Activated CD4-positive, alpha-beta memory T cell treated with anti-CD3 and anti-CD28 coated beads for 36 hours (primary cell): ENCODE results near the gene CTTNBP2NL. TPM values are rescaled to one million over a fixed set of nuclear protein-coding genes. Genes with fewer than 3 reads are reported as not detected.
"Not testable (repeated sequence)": the region's sequence is repeated elsewhere in the genome, so short reads cannot be mapped to it uniquely, and the experiment has no call there.

Experiments
- CTCF ChIA-PET: fragments of 350-600 bp; sonication (Branson Sonifier 250); formaldehyde crosslinking; loops from one replicate; lab custom pipeline; 2021; ENCODE audit warnings: antibody characterized with exemption, inconsistent platforms; lab: Charles Lee
- POLR2A ChIA-PET: fragments of 350-600 bp; sonication (Branson Sonifier 250); formaldehyde crosslinking; loops from one replicate; lab custom pipeline; 2021; ENCODE audit warnings: antibody characterized with exemption; lab: Charles Lee
- DNase-seq: peaks from one replicate; pipeline ENCODE4 v3.0.0-alpha.2; 2020
- H3K27ac Mint-ChIP-seq: one replicate; pipeline ENCODE4 v1.8.0; 2021; ENCODE audit warnings: mixed read lengths
- H3K27me3 Mint-ChIP-seq: one replicate; pipeline ENCODE4 v1.8.0; 2021; ENCODE audit warnings: mixed read lengths
- H3K36me3 Mint-ChIP-seq: one replicate; pipeline ENCODE4 v1.8.0; 2021; ENCODE audit warnings: mixed read lengths
- H3K4me1 Mint-ChIP-seq: one replicate; pipeline ENCODE4 v1.8.0; 2021; ENCODE audit warnings: low read depth, mixed read lengths
- H3K4me3 Mint-ChIP-seq: one replicate; pipeline ENCODE4 v1.8.0; 2021; ENCODE audit warnings: mild to moderate bottlenecking, mixed read lengths
- H3K9me3 Mint-ChIP-seq: one replicate; pipeline ENCODE4 v1.8.0; 2021; ENCODE audit warnings: mixed read lengths
- intact Hi-C: fragments of 100-400 bp; cut with micrococcal nuclease; formaldehyde crosslinking; loops from one replicate; pipeline ENCODE4 v1.15.1; 2023
- total RNA-seq, 2 experiments: library from RNA; stranded (reverse); gene quantifications; one replicate each; pipeline ENCODE4 v1.2.3, GENCODE V29; 2021

The CTTNBP2NL gene
- total RNA-seq, 2 experiments from 2014 or later: 5.4 to 5.9 TPM

DNA sequence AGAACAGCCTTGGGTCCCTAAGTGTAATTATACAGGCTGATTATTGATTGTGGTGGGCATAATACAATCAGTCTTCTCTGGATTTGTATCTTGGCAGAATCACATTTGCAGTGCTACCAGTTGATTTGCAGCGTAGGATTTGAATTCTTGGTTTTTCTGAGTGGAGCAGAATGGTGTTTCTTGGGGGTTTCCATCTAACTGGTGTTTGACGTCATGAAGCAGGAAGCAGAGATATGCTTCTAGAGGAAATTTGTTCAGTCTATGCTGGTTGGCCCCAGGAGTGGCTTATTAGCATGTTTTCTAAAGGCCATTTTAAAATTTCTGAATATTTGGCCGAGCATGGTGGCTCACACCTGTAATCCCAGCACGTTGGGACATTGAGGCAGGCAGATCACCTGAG, 3.4 kb downstream of the CTTNBP2NL start:
- DNase-seq: no peak
- Mint-ChIP-seq H3K27ac (no peak overlapping the region), H3K36me3 (no peaks in the 10 kb centered on the region), H3K4me3 (no peak overlapping the region), H3K27me3 (peaks cover 7% of the 10 kb centered on the region), H3K9me3 (no peaks in the 10 kb centered on the region), H3K4me1 (peaks cover 34% of the 10 kb centered on the region)
- intact Hi-C loops: no loop called here
- ChIA-PET CTCF (no interaction called here), POLR2A (no interaction called here)

DNA sequence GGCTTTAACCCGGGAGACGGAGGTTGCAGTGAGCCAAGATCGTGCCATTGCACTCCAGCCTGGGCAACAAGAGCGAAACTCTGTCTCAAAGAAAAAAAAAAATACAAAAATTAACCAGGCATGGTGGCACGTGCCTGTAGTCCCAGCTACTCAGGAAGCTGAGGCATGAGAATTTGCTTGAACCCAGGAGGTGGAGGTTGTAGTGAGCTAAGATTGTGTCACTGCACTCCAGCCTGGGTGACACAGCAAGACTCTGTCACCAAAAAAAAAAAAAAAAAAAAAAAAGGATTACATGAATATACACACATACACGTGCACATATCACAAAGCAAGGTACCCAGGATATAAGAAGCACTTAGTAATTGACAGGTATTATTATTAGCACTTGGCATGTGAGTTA, 4.7 kb downstream of the CTTNBP2NL start:
- DNase-seq, H3K27ac Mint-ChIP-seq, H3K4me3 Mint-ChIP-seq, H3K27me3 Mint-ChIP-seq, intact Hi-C loops, H3K9me3 Mint-ChIP-seq, H3K36me3 Mint-ChIP-seq: not testable (repeated sequence)
- ChIA-PET CTCF (interaction anchor here (0.7 to 1.0 kb wide), 2 partner anchors 10 to 102 kb away, joined by 3 to 5 read pairs; no protein-coding TSS in a partner anchor), POLR2A (interaction anchor here (0.6 kb wide), 1 partner anchor 477 kb away, joined by 3 read pairs; no protein-coding TSS in a partner anchor)
- peaks cover 25% of the 10 kb centered on the region for H3K4me1 Mint-ChIP-seq

DNA sequence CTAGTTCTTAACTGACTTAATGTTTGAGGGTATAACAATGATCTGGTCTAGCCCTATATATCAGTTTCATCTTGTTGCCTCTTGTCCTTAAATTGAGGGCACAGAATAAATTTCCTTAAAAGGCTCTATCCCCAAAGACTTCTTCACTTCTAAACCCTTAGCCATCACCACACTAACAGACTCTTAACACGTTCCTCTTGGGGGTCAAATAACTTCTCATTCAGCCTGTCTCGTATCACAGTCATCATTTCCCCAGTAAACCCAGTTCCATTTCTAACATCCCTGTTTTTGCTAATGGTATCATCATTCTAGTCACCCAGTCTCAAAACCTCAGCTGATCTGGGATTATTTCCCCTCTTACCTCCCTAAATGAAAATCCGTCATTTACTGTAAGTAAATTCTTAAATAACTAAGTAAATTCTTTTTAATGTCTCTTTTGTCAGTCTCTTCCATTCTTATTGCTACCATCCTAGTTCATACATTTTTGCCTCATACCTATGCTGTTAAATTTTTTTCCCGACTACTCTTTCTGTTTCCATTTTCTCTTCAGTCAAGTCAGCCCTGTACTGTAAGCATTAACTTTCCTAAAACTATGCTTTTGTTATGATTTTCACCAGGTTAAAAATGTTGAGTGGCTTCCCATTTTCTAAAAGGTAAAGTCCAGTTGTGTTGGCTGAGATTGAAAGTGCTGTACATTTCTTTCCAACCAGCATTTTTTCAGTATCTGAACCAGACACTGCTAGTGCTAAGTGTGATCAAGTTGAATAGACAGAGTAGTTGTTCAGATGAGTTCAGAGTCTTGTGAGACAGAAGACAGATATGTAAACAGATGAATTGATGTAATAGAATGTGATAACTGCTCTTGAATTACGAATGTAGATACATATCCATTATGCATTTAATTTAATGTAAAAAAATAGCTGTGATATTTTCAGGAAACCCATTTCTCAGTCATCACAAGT, 6.9 kb downstream of the CTTNBP2NL start:
- Mint-ChIP-seq H3K36me3 (no peaks in the 10 kb centered on the region), H3K4me3 (no peak overlapping the region), H3K4me1 (peaks cover 14% of the 10 kb centered on the region), H3K9me3 (no peaks in the 10 kb centered on the region), H3K27me3 (peaks cover 4% of the 10 kb centered on the region), H3K27ac (no peak overlapping the region)
- no peak for DNase-seq
- intact Hi-C loops: no loop called here
- ChIA-PET POLR2A (no interaction called here), CTCF (interaction anchor here (0.6 kb wide), 1 partner anchor 21 kb away, joined by 3 read pairs; no protein-coding TSS in a partner anchor)

DNA sequence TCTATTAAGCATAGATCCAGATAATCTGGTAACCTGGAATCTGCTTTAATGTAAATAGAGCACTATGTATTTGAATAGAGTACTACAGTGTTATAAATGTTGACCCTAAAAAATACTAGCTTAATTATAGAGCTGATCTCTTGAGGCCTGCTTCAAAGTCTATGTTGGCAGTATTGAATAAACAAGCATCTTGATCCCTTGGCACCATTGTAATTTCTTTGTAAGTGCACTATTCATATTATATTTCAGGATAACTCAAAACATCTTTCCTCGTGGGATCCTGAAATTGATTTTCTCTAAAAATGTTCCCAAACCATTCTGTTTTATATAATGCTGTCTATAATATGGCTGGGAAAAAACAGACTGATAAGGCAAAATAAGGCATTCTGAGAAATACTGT, 10.8 kb downstream of the CTTNBP2NL start:
- no peak for DNase-seq
- intact Hi-C loops: no loop called here
- CTCF ChIA-PET: interaction anchor here (1.0 kb wide), 1 partner anchor 59 kb away, joined by 5 read pairs; no protein-coding TSS in a partner anchor
- no peaks in the 10 kb centered on the region for H3K9me3 Mint-ChIP-seq
- POLR2A ChIA-PET: interaction anchor here (1.6 kb wide), 1 partner anchor 51 kb away, joined by 3 read pairs; no protein-coding TSS in a partner anchor
- no peak overlapping the region for H3K4me3 Mint-ChIP-seq
- peaks cover 2% of the 10 kb centered on the region for H3K27me3 Mint-ChIP-seq
- no peak overlapping the region for H3K27ac Mint-ChIP-seq
- H3K4me1 Mint-ChIP-seq: peaks cover 9% of the 10 kb centered on the region
- H3K36me3 Mint-ChIP-seq: no peaks in the 10 kb centered on the region

DNA sequence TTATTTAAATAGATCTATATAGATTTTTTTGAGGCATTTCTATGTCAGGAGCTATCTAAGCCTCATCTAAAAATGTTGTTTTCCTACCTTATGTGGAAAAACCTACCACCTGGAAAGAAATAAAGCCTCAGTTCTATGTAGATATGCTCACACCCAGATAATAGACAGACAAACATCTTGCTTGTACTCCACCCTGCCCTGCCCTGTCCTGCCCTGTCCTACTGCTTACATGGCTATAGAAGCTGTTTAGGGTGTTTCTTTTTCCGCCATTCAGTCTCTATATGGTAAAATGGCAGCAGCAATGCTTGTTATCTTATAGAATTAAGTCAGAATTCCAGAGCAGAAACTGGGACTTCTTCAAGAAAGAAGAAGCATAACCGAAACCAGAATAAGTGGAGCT, 13.4 kb downstream of the CTTNBP2NL start:
- intact Hi-C loops: no loop called here
- CTCF ChIA-PET: interaction anchor here (1.3 kb wide), 1 partner anchor 51 kb away, joined by 3 read pairs; no protein-coding TSS in a partner anchor
- Mint-ChIP-seq H3K4me1 (no peaks in the 10 kb centered on the region), H3K4me3 (no peak overlapping the region), H3K27ac (no peak overlapping the region), H3K27me3 (peaks cover 2% of the 10 kb centered on the region), H3K36me3 (no peaks in the 10 kb centered on the region), H3K9me3 (no peaks in the 10 kb centered on the region)
- POLR2A ChIA-PET: no interaction called here
- DNase-seq: no peak

DNA sequence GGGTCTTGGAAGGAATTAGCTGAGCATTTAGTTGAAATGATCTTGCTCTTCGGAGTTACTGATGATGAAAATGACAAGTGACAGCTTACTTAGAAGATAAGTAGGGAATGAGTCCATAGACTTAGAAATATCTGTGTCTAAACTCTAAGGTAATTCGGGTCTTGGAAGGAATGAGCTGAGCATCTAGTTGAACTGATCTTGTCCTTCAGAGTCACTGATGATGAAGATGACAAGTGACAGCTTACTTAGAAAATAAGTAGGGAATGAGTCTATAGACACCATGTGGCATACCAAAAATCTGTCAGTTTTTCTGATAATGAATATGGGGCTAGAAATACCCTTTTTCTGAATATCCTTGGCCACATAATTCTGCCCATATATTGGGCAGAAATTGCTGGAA, 14.7 kb downstream of the CTTNBP2NL start:
- Mint-ChIP-seq H3K27ac (no peak overlapping the region), H3K27me3 (peaks cover 3% of the 10 kb centered on the region), H3K4me3 (no peak overlapping the region), H3K36me3 (no peaks in the 10 kb centered on the region), H3K9me3 (no peaks in the 10 kb centered on the region), H3K4me1 (no peaks in the 10 kb centered on the region)
- POLR2A ChIA-PET: interaction anchor here (0.8 kb wide), 1 partner anchor 17 kb away, joined by 3 read pairs; no protein-coding TSS in a partner anchor
- intact Hi-C loops: no loop called here
- no peak for DNase-seq
- CTCF ChIA-PET: interaction anchor here (1.1 to 1.3 kb wide), 3 partner anchors 41 to 53 kb away, joined by 3 read pairs; no protein-coding TSS in a partner anchor

DNA sequence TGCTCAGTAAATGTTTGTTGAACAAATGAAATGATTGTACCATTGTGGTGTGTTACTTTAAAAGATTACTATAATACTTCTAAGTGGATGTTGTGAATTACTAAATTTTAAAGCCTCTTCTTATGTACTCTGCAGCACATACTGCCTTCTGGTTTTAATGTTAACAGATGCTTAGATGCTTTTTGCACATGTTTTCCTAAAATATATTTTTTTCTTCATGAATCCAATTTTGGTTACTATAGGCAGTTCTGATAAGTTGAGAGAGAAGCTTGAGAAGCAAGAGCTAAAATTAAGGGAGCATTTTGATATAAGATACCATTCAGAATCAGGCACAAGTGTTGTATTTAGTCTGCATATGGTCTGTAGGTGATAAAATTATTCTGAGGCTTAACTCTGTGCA, 21.3 kb downstream of the CTTNBP2NL start:
- Mint-ChIP-seq H3K27ac (no peak overlapping the region), H3K4me1 (no peaks in the 10 kb centered on the region), H3K36me3 (peaks cover 2% of the 10 kb centered on the region), H3K9me3 (no peaks in the 10 kb centered on the region), H3K27me3 (peaks cover 6% of the 10 kb centered on the region), H3K4me3 (no peak overlapping the region)
- ChIA-PET POLR2A (no interaction called here), CTCF (interaction anchor here (0.6 to 1.5 kb wide), 2 partner anchors 48 to 51 kb away, joined by 4 read pairs; no protein-coding TSS in a partner anchor)
- no peak for DNase-seq
- intact Hi-C loops: no loop called here

DNA sequence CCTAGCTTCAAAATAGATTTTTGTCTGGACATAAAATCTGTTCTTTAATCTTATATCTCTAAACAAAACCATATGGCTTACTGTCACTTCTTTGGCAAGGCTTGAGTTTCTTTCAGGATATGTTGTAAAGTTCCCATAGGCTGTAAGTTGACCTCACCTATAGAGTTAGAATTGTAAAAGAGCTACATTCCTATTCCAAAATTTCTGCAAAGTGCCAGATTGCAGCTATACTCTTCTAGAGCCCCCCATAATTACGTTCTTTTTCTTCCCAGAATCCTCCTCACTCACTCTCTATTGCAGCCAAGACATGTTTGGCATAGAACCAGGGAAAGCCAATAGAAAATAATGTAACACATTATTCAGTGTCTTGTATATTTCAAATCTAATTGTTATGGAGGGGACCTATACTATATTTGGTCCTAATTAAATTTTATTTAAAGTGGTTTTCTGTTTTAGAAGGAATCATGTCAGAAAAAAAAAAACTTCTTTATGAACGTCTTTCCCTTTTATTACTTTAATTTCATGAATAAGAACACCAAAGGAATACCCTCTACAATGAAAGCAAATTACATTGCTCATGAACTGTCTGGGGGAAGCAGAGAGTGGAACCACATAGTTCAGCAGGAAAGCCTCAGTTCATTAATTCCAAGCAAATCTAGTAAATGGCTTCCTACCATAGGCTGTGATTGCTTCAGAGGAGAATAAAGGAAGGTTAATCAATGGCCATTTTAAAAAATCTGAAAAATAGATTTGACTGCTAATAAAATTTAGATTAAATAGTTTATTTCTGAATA, 22.3 kb downstream of the CTTNBP2NL start:
- ChIA-PET POLR2A (no interaction called here), CTCF (interaction anchor here (0.6 kb wide), 1 partner anchor 1193 kb away, joined by 3 read pairs; no protein-coding TSS in a partner anchor)
- no peak overlapping the region for H3K27ac Mint-ChIP-seq
- H3K9me3 Mint-ChIP-seq: no peaks in the 10 kb centered on the region
- peaks cover 6% of the 10 kb centered on the region for H3K27me3 Mint-ChIP-seq
- no peak for DNase-seq
- intact Hi-C loops: no loop called here
- peaks cover 2% of the 10 kb centered on the region for H3K36me3 Mint-ChIP-seq
- H3K4me3 Mint-ChIP-seq: no peak overlapping the region
- H3K4me1 Mint-ChIP-seq: no peaks in the 10 kb centered on the region

DNA sequence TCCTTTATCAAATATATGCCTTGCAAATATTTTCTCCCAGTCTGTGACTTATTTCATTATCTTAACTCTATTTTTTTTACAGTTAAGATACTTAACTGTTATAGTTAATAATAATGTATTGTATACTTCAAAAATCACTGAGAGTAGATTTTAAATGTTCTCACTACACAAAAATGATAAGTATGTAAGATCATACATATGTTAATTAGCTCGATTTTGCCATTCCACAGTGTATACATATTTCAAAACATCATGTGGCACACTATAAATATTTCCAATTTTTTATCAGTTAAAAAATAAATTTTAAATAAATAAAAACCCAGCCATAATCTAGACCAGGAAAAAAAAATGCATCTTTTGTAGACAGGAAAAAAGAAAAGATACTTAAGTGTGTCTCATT, 27.2 kb downstream of the CTTNBP2NL start:
- Mint-ChIP-seq H3K36me3 (no peaks in the 10 kb centered on the region), H3K27me3 (peaks cover 4% of the 10 kb centered on the region), H3K4me1 (no peaks in the 10 kb centered on the region), H3K27ac (no peak overlapping the region), H3K4me3 (no peak overlapping the region), H3K9me3 (no peaks in the 10 kb centered on the region)
- intact Hi-C loops: no loop called here
- CTCF ChIA-PET: no interaction called here
- DNase-seq: no peak
- POLR2A ChIA-PET: no interaction called here

DNA sequence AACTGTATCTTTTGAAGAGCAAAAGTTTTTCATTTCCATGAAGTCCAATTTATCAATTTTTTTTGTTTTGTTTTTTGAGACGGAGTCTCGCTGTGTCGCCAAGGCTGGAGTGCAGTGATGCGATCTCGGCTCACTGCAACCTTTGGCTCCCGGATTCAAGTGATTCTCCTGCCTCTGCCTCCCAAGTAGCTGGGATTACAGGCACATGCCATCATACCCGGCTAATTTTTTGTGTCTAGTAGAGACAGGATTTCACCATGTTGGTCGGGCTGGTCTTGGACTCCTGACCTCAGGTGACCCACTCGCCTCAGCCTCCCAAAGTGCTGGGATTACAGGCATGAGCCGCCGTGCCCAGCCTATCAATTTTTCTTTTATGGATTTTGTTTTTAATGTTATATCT, 27.7 kb downstream of the CTTNBP2NL start:
- H3K4me3 Mint-ChIP-seq, intact Hi-C loops, H3K4me1 Mint-ChIP-seq, DNase-seq, CTCF ChIA-PET, H3K36me3 Mint-ChIP-seq, POLR2A ChIA-PET, H3K27me3 Mint-ChIP-seq, H3K27ac Mint-ChIP-seq, H3K9me3 Mint-ChIP-seq: not testable (repeated sequence)

DNA sequence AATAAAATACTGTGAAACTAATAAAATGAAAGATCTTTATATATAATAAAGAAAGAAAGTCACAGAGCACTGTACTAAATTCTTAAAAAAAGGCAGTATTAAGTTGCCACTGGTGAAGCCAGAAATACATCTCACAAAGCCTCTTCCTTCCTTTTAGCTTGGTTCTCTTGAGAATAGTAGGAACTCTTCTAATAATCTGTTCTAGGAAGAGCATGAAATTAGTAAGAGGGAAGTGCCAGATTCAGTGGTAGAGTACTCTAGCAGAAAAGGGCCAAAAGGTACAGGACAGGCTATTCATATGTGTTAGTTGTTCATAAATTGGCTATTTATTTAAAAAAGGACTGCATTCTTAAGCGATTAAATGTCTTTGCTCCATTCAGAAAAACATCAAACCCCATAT, 33.7 kb downstream of the CTTNBP2NL start:
- ChIA-PET CTCF (interaction anchor here (1.7 kb wide), 1 partner anchor 36 kb away, joined by 5 read pairs; no protein-coding TSS in a partner anchor), POLR2A (no interaction called here)
- Mint-ChIP-seq H3K36me3 (no peaks in the 10 kb centered on the region), H3K4me1 (no peaks in the 10 kb centered on the region), H3K27ac (no peak overlapping the region), H3K4me3 (no peak overlapping the region), H3K9me3 (no peaks in the 10 kb centered on the region), H3K27me3 (no peaks in the 10 kb centered on the region)
- no peak for DNase-seq
- intact Hi-C loops: no loop called here

DNA sequence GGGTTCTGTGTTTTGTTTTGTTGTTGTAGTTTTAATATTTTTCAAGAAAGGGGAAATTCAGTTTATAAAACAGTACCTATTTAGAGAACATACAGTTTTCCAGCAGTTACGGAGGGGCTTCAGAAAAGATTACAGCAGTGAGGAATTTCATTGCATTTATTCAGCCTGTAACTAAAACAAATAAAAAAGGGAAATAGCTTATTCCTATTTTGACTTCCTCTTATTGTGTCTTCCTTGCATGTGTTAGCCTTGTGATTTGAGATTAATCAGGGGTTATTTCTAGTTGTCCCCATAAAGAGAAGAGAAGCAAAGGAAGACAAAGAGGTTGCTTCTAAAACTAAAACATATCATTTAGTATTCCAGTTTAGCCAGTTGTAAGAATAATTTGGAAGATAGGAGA, 35.0 kb downstream of the CTTNBP2NL start:
- CTCF ChIA-PET: no interaction called here
- no peak for DNase-seq
- H3K27ac Mint-ChIP-seq: no peak overlapping the region
- no peaks in the 10 kb centered on the region for H3K9me3 Mint-ChIP-seq
- H3K4me3 Mint-ChIP-seq: no peak overlapping the region
- POLR2A ChIA-PET: no interaction called here
- H3K36me3 Mint-ChIP-seq: no peaks in the 10 kb centered on the region
- no peaks in the 10 kb centered on the region for H3K27me3 Mint-ChIP-seq
- H3K4me1 Mint-ChIP-seq: no peaks in the 10 kb centered on the region
- intact Hi-C loops: no loop called here
